Suprapubic skin (tissue), 4 donors: ENCODE results near the gene RPGRIP1L. TPM values are rescaled to one million over a fixed set of nuclear protein-coding genes. Genes with fewer than 3 reads are reported as not detected.

Source experiments
- DNase-seq, 2 donors: peaks; one replicate each; pipeline ENCODE4 v3.0.0-alpha.2; 2019; ENCODE audit warnings: low spot score in 2 of 2
- H3K27ac ChIP-seq: fragments of 200-600 bp; sonication (generic); one replicate; pipeline ENCODE4 v1.5.1; 2019
- H3K27me3 ChIP-seq: fragments of 200-600 bp; sonication (generic); one replicate; pipeline ENCODE4 v1.5.1; 2019
- H3K36me3 ChIP-seq: fragments of 200-600 bp; sonication (generic); one replicate; pipeline ENCODE4 v1.5.1; 2019
- H3K4me1 ChIP-seq: fragments of 200-600 bp; sonication (generic); one replicate; pipeline ENCODE4 v1.5.1; 2019
- H3K4me3 ChIP-seq: fragments of 200-600 bp; sonication (generic); one replicate; pipeline ENCODE4 v1.5.1; 2019; ENCODE audit warnings: mild to moderate bottlenecking
- H3K9me3 ChIP-seq: fragments of 200-600 bp; sonication (generic); one replicate; pipeline ENCODE4 v1.5.1; 2019
- CTCF ChIP-seq, 2 donors: fragments of 200-600 bp in 1 of 2; fragments of 450-650 bp in 1 of 2; sonication (generic) in 1 of 2; IDR thresholded peaks; one replicate each; pipeline ENCODE4 v1.5.1; 2016 to 2019; ENCODE audit warnings: antibody characterized with exemption in 2 of 2, mild to moderate bottlenecking in 1 of 2, moderate library complexity in 1 of 2
- EP300 ChIP-seq: sonication (generic); formaldehyde crosslinking; IDR thresholded peaks from one replicate; pipeline ENCODE4 v1.6.1; 2017; ENCODE audit warnings: antibody characterized with exemption
- POLR2A ChIP-seq, 2 donors: fragments of 450-650 bp; IDR thresholded peaks; one replicate each; pipeline ENCODE4 v1.6.1; 2017; ENCODE audit warnings: antibody characterized with exemption in 2 of 2, mild to moderate bottlenecking in 2 of 2, moderate library complexity in 2 of 2
- POLR2AphosphoS5 ChIP-seq, 3 donors: sonication (generic); formaldehyde crosslinking; IDR thresholded peaks; one replicate each; pipeline ENCODE4 v1.6.1; 2017; ENCODE audit warnings: antibody characterized with exemption in 3 of 3
- WGBS: methylation state at CpG from one replicate; pipeline ENCODE4 v1.1.5; 2018; 5-methylcytosine and 5-hydroxymethylcytosine counted together
- total RNA-seq, 4 donors: library from RNA; depleted of rRNA; stranded (reverse); fragments of >200 nt; gene quantifications; one replicate each; pipeline ENCODE4 v1.1.0, GENCODE V29; 2016

The RPGRIP1L gene
- total RNA-seq, 4 donors from 2014 or later: 2.4 to 7.2 (median 3.8) TPM

GRCh38 chr16:53629607-53630312 is 73.9 kb downstream of the RPGRIP1L start:
- Histone ChIP-seq H3K9me3 (no peaks in the 10 kb centered on the region), H3K36me3 (no peaks in the 10 kb centered on the region), H3K4me3 (no peak overlapping the region), H3K27me3 (no peaks in the 10 kb centered on the region), H3K4me1 (no peaks in the 10 kb centered on the region), H3K27ac (no peak overlapping the region)
- TF ChIP-seq POLR2AphosphoS5 (IDR thresholded peaks at IDR 0.05) (no peak), POLR2A (IDR thresholded peaks at IDR 0.05) (no peak), CTCF (IDR thresholded peaks at IDR 0.05) (no peak)
- 72% methylated on average over 6 of the region's 6 CpGs for WGBS
- no peak for DNase-seq

- DNase-seq: no peak
- Histone ChIP-seq H3K27ac (no peak overlapping the region), H3K9me3 (no peaks in the 10 kb centered on the region), H3K27me3 (no peaks in the 10 kb centered on the region), H3K36me3 (no peaks in the 10 kb centered on the region), H3K4me3 (no peak overlapping the region), H3K4me1 (no peaks in the 10 kb centered on the region)
- TF ChIP-seq EP300 (no peak), CTCF (IDR thresholded peaks at IDR 0.05) (no peak), POLR2AphosphoS5 (IDR thresholded peaks at IDR 0.05) (no peak), POLR2A (IDR thresholded peaks at IDR 0.05) (no peak)
- 85% methylated on average over 2 of the region's 2 CpGs for WGBS
These were observed 74.5 kb downstream of the RPGRIP1L start for GRCh38 chr16:53629151-53629550.

GRCh38 chr16:53626811-53627210 is 76.8 kb downstream of the RPGRIP1L start:
- H3K9me3 ChIP-seq: no peaks in the 10 kb centered on the region
- H3K36me3 ChIP-seq: no peaks in the 10 kb centered on the region
- 68% methylated on average over 2 of the region's 2 CpGs for WGBS
- H3K4me1 ChIP-seq: no peaks in the 10 kb centered on the region
- no peak for DNase-seq
- no peak overlapping the region for H3K27ac ChIP-seq
- TF ChIP-seq POLR2A (IDR thresholded peaks at IDR 0.05) (no peak), EP300 (no peak), CTCF (IDR thresholded peaks at IDR 0.05) (no peak), POLR2AphosphoS5 (IDR thresholded peaks at IDR 0.05) (no peak)
- no peak overlapping the region for H3K4me3 ChIP-seq
- H3K27me3 ChIP-seq: no peaks in the 10 kb centered on the region

- H3K36me3 ChIP-seq: no peaks in the 10 kb centered on the region
- TF ChIP-seq POLR2AphosphoS5 (IDR thresholded peaks at IDR 0.05) (no peak), EP300 (no peak), POLR2A (IDR thresholded peaks at IDR 0.05) (no peak), CTCF (IDR thresholded peaks at IDR 0.05) (no peak)
- no peak overlapping the region for H3K27ac ChIP-seq
- DNase-seq: no peak
- H3K9me3 ChIP-seq: no peaks in the 10 kb centered on the region
- H3K4me3 ChIP-seq: no peak overlapping the region
- no peaks in the 10 kb centered on the region for H3K4me1 ChIP-seq
- 87% methylated on average over 4 of the region's 4 CpGs for WGBS
- H3K27me3 ChIP-seq: no peaks in the 10 kb centered on the region
These were observed 77.5 kb downstream of the RPGRIP1L start for GRCh38 chr16:53626161-53626560.

GRCh38 chr16:53625221-53625620 is 78.4 kb downstream of the RPGRIP1L start:
- WGBS: 94% methylated on average over 7 of the region's 29 CpGs
- no peak for TF ChIP-seq CTCF (IDR thresholded peaks at IDR 0.05)
- no peak for TF ChIP-seq POLR2AphosphoS5 (IDR thresholded peaks at IDR 0.05)
- TF ChIP-seq POLR2A (IDR thresholded peaks at IDR 0.05): no peak
- TF ChIP-seq EP300: no peak

More at GRCh38 chr16:53625221-53625620, 78.4 kb downstream of the RPGRIP1L start:
- Histone ChIP-seq H3K4me3 (no peak overlapping the region), H3K4me1 (no peaks in the 10 kb centered on the region), H3K9me3 (no peaks in the 10 kb centered on the region), H3K27me3 (no peaks in the 10 kb centered on the region), H3K27ac (no peak overlapping the region), H3K36me3 (no peaks in the 10 kb centered on the region)
- no peak for DNase-seq
